ENCODE measurements around the gene TMEM52B. TPM values are rescaled to one million over a fixed set of nuclear protein-coding genes. Genes with fewer than 3 reads are reported as not detected.

TMEM52B gene
- total RNA-seq, 3 donors from 2014 or later = not detected

GRCh38 chr12:10234562-10234961 is 55.7 kb downstream of the TMEM52B start:
- Mint-ChIP-seq H3K9me3 (peaks cover 3% of the 10 kb centered on the region), H3K4me3 (no peak overlapping the region), H3K4me1 (ENCODE audit: low read depth) (peaks cover 7% of the 10 kb centered on the region), H3K27me3 (ENCODE audit: low read depth) (no peaks in the 10 kb centered on the region), H3K36me3 (ENCODE audit: insufficient read depth) (no peaks in the 10 kb centered on the region)
- DNase-seq (no peak), ATAC-seq (no peak)

DNA sequence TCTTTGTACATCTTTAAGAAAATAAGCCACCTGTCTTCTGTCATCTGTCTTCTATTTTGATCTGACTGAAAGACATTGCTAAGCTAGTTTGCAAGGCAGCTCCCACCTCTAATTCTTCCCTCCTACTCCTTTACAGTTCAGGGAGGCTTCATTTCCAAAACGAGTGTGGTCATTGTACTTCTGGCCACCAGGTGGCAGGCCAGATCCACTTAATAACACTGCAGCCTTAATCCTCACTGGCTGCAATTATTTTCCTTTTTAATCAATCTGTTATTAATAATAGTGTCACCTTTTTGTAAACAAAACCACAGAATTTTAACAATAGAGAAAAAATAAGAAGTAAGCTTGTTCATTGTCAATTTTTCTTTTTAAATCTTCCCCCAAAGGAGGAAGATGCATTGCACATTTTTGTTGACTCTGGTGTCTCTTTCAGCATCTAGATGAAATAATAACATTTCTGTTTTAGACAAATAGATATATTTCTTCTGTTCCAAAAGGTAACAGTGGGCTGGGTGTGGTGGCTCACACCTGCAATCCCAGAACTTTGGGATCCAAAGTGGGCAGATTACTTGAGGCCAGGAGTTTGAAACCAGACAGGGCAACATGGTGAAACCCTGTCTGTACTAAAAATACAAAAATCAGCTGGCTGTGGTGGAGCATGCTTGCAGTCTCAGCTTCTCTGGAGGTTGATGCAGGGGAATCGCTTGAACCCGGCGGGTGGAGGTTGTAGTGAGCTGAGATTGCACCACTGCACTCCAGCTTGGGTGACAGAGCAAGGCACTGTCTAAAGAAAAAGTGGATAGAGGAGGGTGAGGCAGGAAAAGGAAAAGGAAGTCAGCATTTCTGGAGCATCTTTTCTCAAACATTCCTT is 57.2 kb downstream of the TMEM52B start:
- Mint-ChIP-seq H3K27me3 (ENCODE audit: low read depth) (no peaks in the 10 kb centered on the region), H3K4me1 (ENCODE audit: low read depth) (peaks cover 7% of the 10 kb centered on the region), H3K36me3 (ENCODE audit: insufficient read depth) (no peaks in the 10 kb centered on the region), H3K9me3 (peaks cover 3% of the 10 kb centered on the region), H3K4me3 (no peak overlapping the region)
- ATAC-seq (peak; percentile 56 to 78), DNase-seq (peak; percentile 42)

DNA sequence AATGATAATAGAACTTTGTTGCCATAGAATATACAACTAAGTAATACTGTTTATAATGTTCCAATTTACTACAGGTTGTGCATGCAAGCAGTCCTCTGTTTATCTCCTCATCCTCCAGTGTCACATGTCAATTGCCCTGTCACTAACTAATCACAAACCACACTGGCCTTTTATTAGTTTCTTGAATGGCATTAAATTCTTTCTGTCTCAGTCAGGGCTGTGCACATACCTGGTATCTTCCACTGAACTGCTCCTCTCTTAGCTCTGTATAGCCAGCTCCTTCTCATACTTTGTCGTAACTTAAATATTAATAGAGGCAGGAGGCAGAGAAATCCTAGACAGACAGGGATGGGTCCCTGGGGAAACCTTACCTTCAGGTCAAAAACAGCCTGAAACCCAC is 57.9 kb downstream of the TMEM52B start:
- Mint-ChIP-seq H3K36me3 (ENCODE audit: insufficient read depth) (no peaks in the 10 kb centered on the region), H3K27me3 (ENCODE audit: low read depth) (no peaks in the 10 kb centered on the region), H3K9me3 (peaks cover 3% of the 10 kb centered on the region), H3K4me1 (ENCODE audit: low read depth) (peaks cover 9% of the 10 kb centered on the region), H3K4me3 (no peak overlapping the region)
- no peak for DNase-seq
- no peak for ATAC-seq

GRCh38 chr12:10238526-10238925 is 59.7 kb downstream of the TMEM52B start:
- Mint-ChIP-seq H3K4me1 (ENCODE audit: low read depth) (peaks cover 16% of the 10 kb centered on the region), H3K4me3 (no peak overlapping the region), H3K36me3 (ENCODE audit: insufficient read depth) (no peaks in the 10 kb centered on the region), H3K27me3 (ENCODE audit: low read depth) (no peaks in the 10 kb centered on the region), H3K9me3 (peaks cover 3% of the 10 kb centered on the region)
- DNase-seq (no peak), ATAC-seq (no peak)

DNA sequence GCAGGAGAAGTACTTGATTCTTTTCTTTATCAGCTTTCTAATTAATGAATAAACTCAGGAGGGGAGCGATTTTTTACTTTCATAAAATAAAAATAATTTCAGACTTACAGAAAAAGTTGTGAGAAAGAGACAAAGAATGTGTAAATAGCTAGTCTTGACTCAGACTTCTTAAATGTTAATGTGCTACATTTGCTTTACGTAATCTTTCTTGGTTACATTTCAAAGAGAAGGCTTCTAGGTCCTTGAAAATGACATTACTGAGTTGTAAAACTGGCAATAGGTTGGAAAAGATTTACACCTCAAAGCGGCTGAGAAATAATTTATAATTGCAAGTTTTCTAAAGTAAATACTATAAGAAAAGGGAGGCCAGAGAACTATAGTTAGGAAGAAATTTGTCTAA is 62.5 kb downstream of the TMEM52B start:
- Mint-ChIP-seq H3K9me3 (no peaks in the 10 kb centered on the region), H3K36me3 (ENCODE audit: insufficient read depth) (no peaks in the 10 kb centered on the region), H3K4me3 (no peak overlapping the region), H3K4me1 (ENCODE audit: low read depth) (peaks cover 19% of the 10 kb centered on the region), H3K27me3 (ENCODE audit: low read depth) (no peaks in the 10 kb centered on the region)
- DNase-seq (no peak), ATAC-seq (no peak)

Other genes starting within 250 kb of the TMEM52B start
- not detected for gene CLEC2A, start 246.7 kb upstream of the TMEM52B start, total RNA-seq
- gene CLEC12A, start 207.6 kb upstream of the TMEM52B start, total RNA-seq = not detected
- not detected for gene CLEC1B, start 179.9 kb upstream of the TMEM52B start, total RNA-seq
- gene CLEC12B, start 168.4 kb upstream of the TMEM52B start, total RNA-seq = not detected
- not detected for gene CLEC9A, start 148.3 kb upstream of the TMEM52B start, total RNA-seq
- gene CLEC1A, start 80.0 kb upstream of the TMEM52B start, total RNA-seq = not detected
- gene CLEC7A, start 48.8 kb upstream of the TMEM52B start, total RNA-seq = under 1 TPM in 2 of 3 donors, not detected in 1; 0.16 to 0.69 TPM
- not detected for gene OLR1, start 6.9 kb upstream of the TMEM52B start, total RNA-seq
- gene GABARAPL1, start 33.8 kb downstream of the TMEM52B start, total RNA-seq = 10 to 100 TPM in 1 of 3 donors, 1 to 10 TPM in 2; 6.3 to 10.4 (median 9.3) TPM
- gene KLRD1, start 128.8 kb downstream of the TMEM52B start, total RNA-seq = 10 to 100 TPM in 1 of 3 donors, 1 to 10 TPM in 2; 6.9 to 17.7 (median 7.2) TPM
- gene KLRK1, start 211.0 kb downstream of the TMEM52B start, total RNA-seq = 10 to 100 TPM; 19.4 to 57.0 (median 55.4) TPM
- 1 to 10 TPM in 1 of 3 donors, under 1 TPM in 2; 0.78 to 1.1 (median 0.95) TPM for gene KLRC4, start 230.7 kb downstream of the TMEM52B start, total RNA-seq
- under 1 TPM in 2 of 3 donors, not detected in 1; 0.46 to 0.47 TPM for gene KLRC3, start 241.6 kb downstream of the TMEM52B start, total RNA-seq